HT-29 (cell line): ENCODE measurements around the gene SYCE3. TPM values are rescaled to one million over a fixed set of nuclear protein-coding genes. Genes with fewer than 3 reads are reported as not detected.
A peak's percentile ranks its signal among the peaks of the same experiment; 100 is the strongest.
"Not testable (repeated sequence)": the region's sequence is repeated elsewhere in the genome, so short reads cannot be mapped to it uniquely, and the experiment has no call there.

Experiments used
- DNase-seq: peaks from one replicate; pipeline ENCODE4 v3.0.0-alpha.2; 2015; ENCODE audit warnings: low spot score
- total RNA-seq: library from RNA; depleted of rRNA; stranded (reverse); fragments of >200 nt; shearing (Covaris generic); gene quantifications from 2 replicates; pipeline ENCODE4 v1.2.3, GENCODE V29; 2014

The SYCE3 gene
- total RNA-seq, 1 experiment from 2014 or later: not detected

GRCh38 chr22:50551160-50551752 is 11.5 kb downstream of the SYCE3 start:
- DNase-seq: no peak

GRCh38 chr22:50550395-50550794 is 12.3 kb downstream of the SYCE3 start:
- DNase-seq: no peak

GRCh38 chr22:50548921-50549790 is 13.6 kb downstream of the SYCE3 start:
- no peak for DNase-seq

- no peak for DNase-seq
Measured at GRCh38 chr22:50548040-50548920, 14.4 kb downstream of the SYCE3 start.

GRCh38 chr22:50547263-50547985 is 15.3 kb downstream of the SYCE3 start:
- DNase-seq: no peak

GRCh38 chr22:50546326-50547262 is 16.1 kb downstream of the SYCE3 start:
- DNase-seq: no peak

- DNase-seq: no peak
Measured at GRCh38 chr22:50545522-50546325, 17.0 kb downstream of the SYCE3 start, which contains the start of gene KLHDC7B. TSS of gene KLHDC7B (plus strand) at chr22:50545899. CDS start at chr22:50546244, 345 bp downstream.

- DNase-seq: no peak
Measured at GRCh38 chr22:50544746-50545253, 17.9 kb downstream of the SYCE3 start.

GRCh38 chr22:50544078-50544745 is 18.5 kb downstream of the SYCE3 start:
- DNase-seq: peak; percentile 60

- DNase-seq: no peak
Measured at GRCh38 chr22:50542416-50542927, 20.2 kb downstream of the SYCE3 start.

- not testable (repeated sequence) for DNase-seq
Measured at GRCh38 chr22:50541667-50542026, 21.1 kb downstream of the SYCE3 start.

- no peak for DNase-seq
Measured at GRCh38 chr22:50540381-50540780, 22.3 kb downstream of the SYCE3 start.

GRCh38 chr22:50537765-50538164 is 25.0 kb downstream of the SYCE3 start:
- no peak for DNase-seq

- no peak for DNase-seq
Measured at GRCh38 chr22:50536226-50536625, 26.5 kb downstream of the SYCE3 start.

- no peak for DNase-seq
Measured at GRCh38 chr22:50535113-50535512, 27.6 kb downstream of the SYCE3 start.

GRCh38 chr22:50533856-50534711 is 28.6 kb downstream of the SYCE3 start:
- DNase-seq: not testable (repeated sequence)
